Liver (tissue), 9 donors: ENCODE results near the gene EML1. TPM values are rescaled to one million over a fixed set of nuclear protein-coding genes. Genes with fewer than 3 reads are reported as not detected.

Experiments
- DNase-seq: peaks from one replicate; pipeline ENCODE4 v3.0.0-alpha.2; 2017; ENCODE audit warnings: low spot score
- H3K27ac ChIP-seq, 2 donors: one replicate each; pipeline ENCODE4 v1.7.0; 2013; ENCODE audit warnings: inconsistent platforms in 2 of 2, low read length in 2 of 2, control low read depth in 1 of 2, low read depth in 1 of 2, mild to moderate bottlenecking in 1 of 2
- H3K27me3 ChIP-seq, 4 donors: one replicate each; pipeline versions ENCODE4 v1.6.1 to v1.7.0; 2013; ENCODE audit warnings: low read length in 3 of 4, inconsistent platforms in 1 of 4, mild to moderate bottlenecking in 1 of 4, moderate library complexity in 1 of 4; ENCODE audit not compliant: control insufficient read depth in 4 of 4, insufficient read depth in 4 of 4
- H3K36me3 ChIP-seq, 4 donors: one replicate each; pipeline versions ENCODE4 v1.6.1 to v1.7.0; 2013; ENCODE audit warnings: low read length in 3 of 4, mild to moderate bottlenecking in 3 of 4, low read depth in 1 of 4, moderate library complexity in 1 of 4; ENCODE audit not compliant: control insufficient read depth in 4 of 4, insufficient read depth in 3 of 4
- H3K4me1 ChIP-seq, 4 donors: one replicate each; pipeline versions ENCODE4 v1.6.1 to v1.7.0; 2013; ENCODE audit warnings: low read length in 3 of 4, mild to moderate bottlenecking in 3 of 4, moderate library complexity in 1 of 4; ENCODE audit not compliant: control insufficient read depth in 4 of 4, insufficient read depth in 4 of 4
- H3K4me3 ChIP-seq, 3 donors: one replicate each; pipeline versions ENCODE4 v1.6.1 to v1.7.0; 2013; ENCODE audit warnings: low read length in 3 of 3, control low read depth in 1 of 3, low read depth in 1 of 3, mild to moderate bottlenecking in 1 of 3
- H3K9ac ChIP-seq, 2 donors: one replicate each; pipeline ENCODE4 v1.7.0; 2013; ENCODE audit warnings: low read length in 2 of 2, mild to moderate bottlenecking in 2 of 2, moderate library complexity in 2 of 2, control low read depth in 1 of 2, low read depth in 1 of 2
- H3K9me3 ChIP-seq, 4 donors: one replicate each; pipeline versions ENCODE4 v1.6.1 to v1.7.0; 2013; ENCODE audit warnings: low read length in 3 of 4; ENCODE audit not compliant: control insufficient read depth in 4 of 4
- EGR1 ChIP-seq, 2 donors: IDR thresholded peaks; 2 replicates each; pipeline ENCODE4 v1.6.1; 2016 to 2018; ENCODE audit warnings: antibody characterized with exemption in 2 of 2, low read depth in 2 of 2
- FOXA1 ChIP-seq: IDR thresholded peaks from 2 replicates; pipeline ENCODE4 v1.6.1; 2016; ENCODE audit warnings: antibody characterized with exemption
- FOXA2 ChIP-seq: IDR thresholded peaks from 2 replicates; pipeline ENCODE4 v1.6.1; 2016; ENCODE audit warnings: antibody characterized with exemption
- GABPA ChIP-seq, 2 donors: IDR thresholded peaks in 1 of 2; conservative IDR thresholded peaks in 1 of 2; 2 replicates each; pipeline ENCODE4 v1.6.1; 2016; ENCODE audit warnings: antibody characterized with exemption in 2 of 2, mild to moderate bottlenecking in 1 of 2, moderate library complexity in 1 of 2
- HNF4A ChIP-seq, 2 donors: conservative IDR thresholded peaks; 2 replicates each; pipeline ENCODE4 v1.6.1; 2016; ENCODE audit warnings: antibody characterized with exemption in 2 of 2, mild to moderate bottlenecking in 2 of 2
- HNF4G ChIP-seq: IDR thresholded peaks from 2 replicates; pipeline ENCODE4 v1.6.1; 2016; ENCODE audit warnings: antibody characterized with exemption
- JUND ChIP-seq, 2 donors: IDR thresholded peaks; 2 replicates each; pipeline ENCODE4 v1.6.1; 2016; ENCODE audit warnings: antibody characterized with exemption in 2 of 2
- NR2F2 ChIP-seq: IDR thresholded peaks from 2 replicates; pipeline ENCODE4 v1.6.1; 2016; ENCODE audit warnings: antibody characterized with exemption
- RAD21 ChIP-seq, 2 donors: IDR thresholded peaks; 2 replicates each; pipeline ENCODE4 v1.6.1; 2016; ENCODE audit warnings: antibody characterized with exemption in 2 of 2, mild to moderate bottlenecking in 2 of 2
- RXRA ChIP-seq, 2 donors: IDR thresholded peaks; 2 replicates each; pipeline ENCODE4 v1.6.1; 2017 to 2018; ENCODE audit warnings: antibody characterized with exemption in 2 of 2, mild to moderate bottlenecking in 1 of 2
- SP1 ChIP-seq: IDR thresholded peaks from 2 replicates; pipeline ENCODE4 v1.6.1; 2018; ENCODE audit warnings: antibody characterized with exemption, mild to moderate bottlenecking
- TAF1 ChIP-seq: conservative IDR thresholded peaks from 2 replicates; pipeline ENCODE4 v1.6.1; 2016; ENCODE audit warnings: antibody characterized with exemption, mild to moderate bottlenecking
- YY1 ChIP-seq: IDR thresholded peaks from 2 replicates; pipeline ENCODE4 v1.6.1; 2016; ENCODE audit warnings: antibody characterized with exemption, mild to moderate bottlenecking
- WGBS: extraction: QIAGEN DNeasy Blood & Tissue Kit; methylation state at CpG from one replicate; pipeline ENCODE4 v1.1.7; 2013; 5-methylcytosine and 5-hydroxymethylcytosine counted together
- polyA plus RNA-seq, 2 donors: library from polyadenylated mRNA; stranded (reverse) in 1 of 2; unstranded in 1 of 2; fragments of 200-250 nt in 1 of 2; fragments of >200 nt in 1 of 2; fragmentation: Nextera tagmentation in 1 of 2; extraction: Ambion mirVana in 1 of 2; gene quantifications; one replicate each; pipeline versions ENCODE4 v1.2.1 to v1.2.3, GENCODE V29; 2013 to 2015
- total RNA-seq, 2 donors: library from RNA; depleted of rRNA; stranded (reverse); fragments of >200 nt; gene quantifications; one replicate each; pipeline ENCODE4 v1.2.3, GENCODE V29; 2014
- TF ChIP-seq, protein P1 (sequence below): fragments of 150-350 bp; IDR thresholded peaks from 2 replicates; pipeline ENCODE4 v1.5.1; 2017; ENCODE audit warnings: improper control_type of control experiment, low read depth, low read length; ENCODE audit not compliant: missing input control
- TF ChIP-seq, protein P2 (sequence below): IDR thresholded peaks from 2 replicates; pipeline ENCODE4 v1.6.1; 2016; ENCODE audit warnings: antibody characterized with exemption
- TF ChIP-seq, protein P3 (sequence below): IDR thresholded peaks from 2 replicates; pipeline ENCODE4 v1.6.1; 2016; ENCODE audit warnings: antibody characterized with exemption
- TF ChIP-seq, protein P4 (sequence below): IDR thresholded peaks from 2 replicates; pipeline ENCODE4 v1.6.1; 2016; ENCODE audit warnings: antibody characterized with exemption, mild to moderate bottlenecking
- TF ChIP-seq, protein P5 (sequence below): IDR thresholded peaks from 2 replicates; pipeline ENCODE4 v1.6.1; 2016; ENCODE audit warnings: antibody characterized with exemption
- donor health status: healthy.
- donor health status: healthy.
- donor health status: healthy.
- donor health status: healthy.
- donor health status: healthy.

EML1 gene
- total and polyA plus RNA-seq, 4 donors: 2.7 to 14.6 (median 4.6) TPM

DNA sequence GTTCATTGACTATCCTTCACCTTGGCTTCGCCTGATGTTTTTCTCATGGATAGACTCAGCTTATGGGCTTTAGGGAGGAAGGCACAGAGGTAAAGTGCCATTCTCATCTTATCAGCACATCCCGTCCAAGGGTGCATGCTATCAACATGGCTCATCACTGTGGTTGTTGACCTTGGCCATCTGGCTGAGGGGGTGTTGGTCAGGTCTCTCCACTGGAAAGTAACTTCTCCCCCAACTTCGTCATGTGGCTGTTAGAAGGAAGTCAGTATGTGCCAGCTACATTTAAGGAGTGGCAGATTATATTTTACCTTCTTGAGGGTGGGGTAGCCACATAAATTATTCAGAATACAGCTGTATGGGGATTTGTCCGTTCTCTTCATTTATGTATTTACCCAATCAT is 68.9 kb downstream of the EML1 start:
- DNase-seq: no peak
- no peak overlapping the region for H3K9ac ChIP-seq
- TF ChIP-seq, protein P1, sequence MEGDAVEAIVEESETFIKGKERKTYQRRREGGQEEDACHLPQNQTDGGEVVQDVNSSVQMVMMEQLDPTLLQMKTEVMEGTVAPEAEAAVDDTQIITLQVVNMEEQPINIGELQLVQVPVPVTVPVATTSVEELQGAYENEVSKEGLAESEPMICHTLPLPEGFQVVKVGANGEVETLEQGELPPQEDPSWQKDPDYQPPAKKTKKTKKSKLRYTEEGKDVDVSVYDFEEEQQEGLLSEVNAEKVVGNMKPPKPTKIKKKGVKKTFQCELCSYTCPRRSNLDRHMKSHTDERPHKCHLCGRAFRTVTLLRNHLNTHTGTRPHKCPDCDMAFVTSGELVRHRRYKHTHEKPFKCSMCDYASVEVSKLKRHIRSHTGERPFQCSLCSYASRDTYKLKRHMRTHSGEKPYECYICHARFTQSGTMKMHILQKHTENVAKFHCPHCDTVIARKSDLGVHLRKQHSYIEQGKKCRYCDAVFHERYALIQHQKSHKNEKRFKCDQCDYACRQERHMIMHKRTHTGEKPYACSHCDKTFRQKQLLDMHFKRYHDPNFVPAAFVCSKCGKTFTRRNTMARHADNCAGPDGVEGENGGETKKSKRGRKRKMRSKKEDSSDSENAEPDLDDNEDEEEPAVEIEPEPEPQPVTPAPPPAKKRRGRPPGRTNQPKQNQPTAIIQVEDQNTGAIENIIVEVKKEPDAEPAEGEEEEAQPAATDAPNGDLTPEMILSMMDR: no peak
- TF ChIP-seq FOXA2 (no peak), HNF4G (no peak), FOXA1 (no peak), NR2F2 (no peak), JUND (IDR thresholded peaks at IDR 0.05) (no peak), TAF1 (no peak)
- TF ChIP-seq, protein P2, sequence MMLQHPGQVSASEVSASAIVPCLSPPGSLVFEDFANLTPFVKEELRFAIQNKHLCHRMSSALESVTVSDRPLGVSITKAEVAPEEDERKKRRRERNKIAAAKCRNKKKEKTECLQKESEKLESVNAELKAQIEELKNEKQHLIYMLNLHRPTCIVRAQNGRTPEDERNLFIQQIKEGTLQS: no peak
- no peaks in the 10 kb centered on the region for H3K27me3 ChIP-seq
- WGBS: 82% methylated on average over 4 of the region's 4 CpGs
- H3K4me3 ChIP-seq: no peak overlapping the region
- no peaks in the 10 kb centered on the region for H3K36me3 ChIP-seq
- H3K4me1 ChIP-seq: peaks cover 2 to 17% (median 8%) of the 10 kb centered on the region in 4 donors
- no peak overlapping the region for H3K27ac ChIP-seq
- no peaks in the 10 kb centered on the region for H3K9me3 ChIP-seq

DNA sequence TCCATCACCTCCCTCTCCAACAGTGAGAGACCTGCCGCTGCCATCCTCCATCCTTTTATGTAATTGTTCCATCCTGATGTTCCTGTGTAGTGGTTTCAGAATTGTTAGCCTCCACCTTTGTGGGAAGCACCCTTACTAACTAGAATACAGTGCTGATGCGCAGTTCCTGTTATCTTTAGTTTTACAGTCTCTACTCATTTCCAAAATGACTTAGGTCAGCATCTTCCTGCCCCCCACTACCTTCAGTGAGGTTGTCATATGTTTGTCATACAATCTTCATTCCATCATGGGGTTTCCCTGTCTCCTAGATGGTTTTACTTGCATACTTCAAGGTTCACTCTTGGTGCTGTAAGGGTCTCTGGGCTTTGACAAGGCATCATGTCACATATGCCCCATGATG is 69.8 kb downstream of the EML1 start:
- whole genome bisulfite sequencing: 96% methylated on average over 2 of the region's 2 CpGs
- no peak for DNase-seq
- peaks cover 2 to 17% (median 8%) of the 10 kb centered on the region in 4 donors for H3K4me1 ChIP-seq
- TF ChIP-seq, protein P1: no peak
- no peak for TF ChIP-seq RAD21 (IDR thresholded peaks at IDR 0.05)
- no peak for TF ChIP-seq SP1
- TF ChIP-seq YY1: no peak
- TF ChIP-seq GABPA (IDR thresholded peaks at IDR 0.05 in 1 of 2, conservative IDR thresholded peaks at IDR 0.05 in 1 of 2): no peak
- no peak for TF ChIP-seq FOXA2
- no peak for TF ChIP-seq FOXA1
- TF ChIP-seq, protein P3, sequence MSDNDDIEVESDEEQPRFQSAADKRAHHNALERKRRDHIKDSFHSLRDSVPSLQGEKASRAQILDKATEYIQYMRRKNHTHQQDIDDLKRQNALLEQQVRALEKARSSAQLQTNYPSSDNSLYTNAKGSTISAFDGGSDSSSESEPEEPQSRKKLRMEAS: no peak
- TF ChIP-seq HNF4A (conservative IDR thresholded peaks at IDR 0.05): no peak
- no peak for TF ChIP-seq EGR1 (IDR thresholded peaks at IDR 0.05; ENCODE audit: low read depth in 2 of 2)
- no peak for TF ChIP-seq NR2F2
- no peak for TF ChIP-seq RXRA (IDR thresholded peaks at IDR 0.05)
- TF ChIP-seq, protein P2: no peak
- TF ChIP-seq, protein P4, sequence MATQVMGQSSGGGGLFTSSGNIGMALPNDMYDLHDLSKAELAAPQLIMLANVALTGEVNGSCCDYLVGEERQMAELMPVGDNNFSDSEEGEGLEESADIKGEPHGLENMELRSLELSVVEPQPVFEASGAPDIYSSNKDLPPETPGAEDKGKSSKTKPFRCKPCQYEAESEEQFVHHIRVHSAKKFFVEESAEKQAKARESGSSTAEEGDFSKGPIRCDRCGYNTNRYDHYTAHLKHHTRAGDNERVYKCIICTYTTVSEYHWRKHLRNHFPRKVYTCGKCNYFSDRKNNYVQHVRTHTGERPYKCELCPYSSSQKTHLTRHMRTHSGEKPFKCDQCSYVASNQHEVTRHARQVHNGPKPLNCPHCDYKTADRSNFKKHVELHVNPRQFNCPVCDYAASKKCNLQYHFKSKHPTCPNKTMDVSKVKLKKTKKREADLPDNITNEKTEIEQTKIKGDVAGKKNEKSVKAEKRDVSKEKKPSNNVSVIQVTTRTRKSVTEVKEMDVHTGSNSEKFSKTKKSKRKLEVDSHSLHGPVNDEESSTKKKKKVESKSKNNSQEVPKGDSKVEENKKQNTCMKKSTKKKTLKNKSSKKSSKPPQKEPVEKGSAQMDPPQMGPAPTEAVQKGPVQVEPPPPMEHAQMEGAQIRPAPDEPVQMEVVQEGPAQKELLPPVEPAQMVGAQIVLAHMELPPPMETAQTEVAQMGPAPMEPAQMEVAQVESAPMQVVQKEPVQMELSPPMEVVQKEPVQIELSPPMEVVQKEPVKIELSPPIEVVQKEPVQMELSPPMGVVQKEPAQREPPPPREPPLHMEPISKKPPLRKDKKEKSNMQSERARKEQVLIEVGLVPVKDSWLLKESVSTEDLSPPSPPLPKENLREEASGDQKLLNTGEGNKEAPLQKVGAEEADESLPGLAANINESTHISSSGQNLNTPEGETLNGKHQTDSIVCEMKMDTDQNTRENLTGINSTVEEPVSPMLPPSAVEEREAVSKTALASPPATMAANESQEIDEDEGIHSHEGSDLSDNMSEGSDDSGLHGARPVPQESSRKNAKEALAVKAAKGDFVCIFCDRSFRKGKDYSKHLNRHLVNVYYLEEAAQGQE: no peak
- TF ChIP-seq HNF4G: no peak
- TF ChIP-seq, protein P5, sequence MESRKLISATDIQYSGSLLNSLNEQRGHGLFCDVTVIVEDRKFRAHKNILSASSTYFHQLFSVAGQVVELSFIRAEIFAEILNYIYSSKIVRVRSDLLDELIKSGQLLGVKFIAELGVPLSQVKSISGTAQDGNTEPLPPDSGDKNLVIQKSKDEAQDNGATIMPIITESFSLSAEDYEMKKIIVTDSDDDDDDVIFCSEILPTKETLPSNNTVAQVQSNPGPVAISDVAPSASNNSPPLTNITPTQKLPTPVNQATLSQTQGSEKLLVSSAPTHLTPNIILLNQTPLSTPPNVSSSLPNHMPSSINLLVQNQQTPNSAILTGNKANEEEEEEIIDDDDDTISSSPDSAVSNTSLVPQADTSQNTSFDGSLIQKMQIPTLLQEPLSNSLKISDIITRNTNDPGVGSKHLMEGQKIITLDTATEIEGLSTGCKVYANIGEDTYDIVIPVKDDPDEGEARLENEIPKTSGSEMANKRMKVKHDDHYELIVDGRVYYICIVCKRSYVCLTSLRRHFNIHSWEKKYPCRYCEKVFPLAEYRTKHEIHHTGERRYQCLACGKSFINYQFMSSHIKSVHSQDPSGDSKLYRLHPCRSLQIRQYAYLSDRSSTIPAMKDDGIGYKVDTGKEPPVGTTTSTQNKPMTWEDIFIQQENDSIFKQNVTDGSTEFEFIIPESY: no peak
- no peaks in the 10 kb centered on the region for H3K9me3 ChIP-seq
- H3K4me3 ChIP-seq: no peak overlapping the region
- no peak overlapping the region for H3K9ac ChIP-seq
- H3K36me3 ChIP-seq: no peaks in the 10 kb centered on the region
- no peaks in the 10 kb centered on the region for H3K27me3 ChIP-seq
- H3K27ac ChIP-seq: no peak overlapping the region
